KMS-11 (cell line): ENCODE measurements around the gene FCHSD2.
A peak's percentile ranks its signal among the peaks of the same experiment; 100 is the strongest.

Experiments
- H2AFZ ChIP-seq: fragments of 200-600 bp; sonication (generic); 2 replicates; pipeline ENCODE4 v1.6.1; 2016; ENCODE audit warnings: antibody characterized with exemption, mixed run types, low read depth
- H3K27ac ChIP-seq: fragments of 200-600 bp; sonication (generic); 2 replicates; pipeline ENCODE4 v1.6.1; 2016; ENCODE audit warnings: mild to moderate bottlenecking, mixed run types
- H3K27me3 ChIP-seq: fragments of 200-600 bp; sonication (generic); 2 replicates; pipeline ENCODE4 v1.6.1; 2017; ENCODE audit warnings: mild to moderate bottlenecking, low read depth, mixed run types, moderate library complexity; ENCODE audit not compliant: insufficient read depth
- H3K36me3 ChIP-seq: fragments of 200-600 bp; sonication (generic); 2 replicates; pipeline ENCODE4 v1.6.1; 2017; ENCODE audit warnings: mild to moderate bottlenecking, mixed run types; ENCODE audit not compliant: insufficient read depth
- H3K4me1 ChIP-seq: fragments of 200-600 bp; sonication (generic); 2 replicates; pipeline ENCODE4 v1.6.1; 2016; ENCODE audit warnings: mild to moderate bottlenecking, low read depth, mixed run types; ENCODE audit not compliant: poor library complexity, severe bottlenecking
- H3K4me2 ChIP-seq: fragments of 200-600 bp; sonication (generic); 2 replicates; pipeline ENCODE4 v1.7.0; 2016; ENCODE audit warnings: mild to moderate bottlenecking, mixed run types
- H3K4me3 ChIP-seq: fragments of 200-600 bp; sonication (generic); IDR thresholded peaks from 2 replicates; pipeline ENCODE4 v1.6.1; 2017; ENCODE audit warnings: low read depth, low read length, mixed read lengths; ENCODE audit not compliant: insufficient read depth
- H3K79me2 ChIP-seq: fragments of 200-600 bp; sonication (generic); 2 replicates; pipeline ENCODE4 v1.6.1; 2016; ENCODE audit warnings: low read depth, mixed run types; ENCODE audit not compliant: insufficient read depth
- H3K9ac ChIP-seq: fragments of 200-600 bp; sonication (generic); 2 replicates; pipeline ENCODE4 v1.6.1; 2016; ENCODE audit warnings: mild to moderate bottlenecking, mixed run types
- H4K20me1 ChIP-seq: fragments of 200-600 bp; sonication (generic); 2 replicates; pipeline ENCODE4 v1.6.1; 2016; ENCODE audit warnings: mild to moderate bottlenecking, mixed run types; ENCODE audit not compliant: insufficient read depth
- CTCF ChIP-seq: fragments of 200-600 bp; sonication (generic); conservative IDR thresholded peaks from 2 replicates; pipeline ENCODE4 v1.6.1; 2017; ENCODE audit warnings: low read depth, mild to moderate bottlenecking, antibody characterized with exemption, low read length, moderate library complexity, mixed read lengths

Gene FCHSD2

GRCh38 chr11:72932132-72932570 lies 210.0 kb downstream of the FCHSD2 start:
- Histone ChIP-seq H3K4me2 (no peak overlapping the region), H3K4me3 (no peak overlapping the region), H2AFZ (no peak overlapping the region), H3K36me3 (no peaks in the 10 kb centered on the region), H3K4me1 (peaks cover 25% of the 10 kb centered on the region), H3K9ac (no peak overlapping the region), H3K27ac (no peak overlapping the region), H4K20me1 (no peaks in the 10 kb centered on the region), H3K79me2 (no peaks in the 10 kb centered on the region), H3K27me3 (no peaks in the 10 kb centered on the region)
- TF ChIP-seq CTCF = no peak

GRCh38 chr11:72930008-72930407 lies 212.1 kb downstream of the FCHSD2 start:
- H3K27ac ChIP-seq = peak overlapping the region; percentile 64
- peaks cover 25% of the 10 kb centered on the region for H3K4me1 ChIP-seq
- H3K27me3 ChIP-seq = no peaks in the 10 kb centered on the region
- no peaks in the 10 kb centered on the region for H3K79me2 ChIP-seq
- peak overlapping the region; percentile 34 for H3K4me2 ChIP-seq
- no peak overlapping the region for H3K4me3 ChIP-seq
- H3K9ac ChIP-seq = peak overlapping the region; percentile 43; the same call in 1 of the 2 replicates
- no peaks in the 10 kb centered on the region for H4K20me1 ChIP-seq
- no peak overlapping the region for H2AFZ ChIP-seq
- TF ChIP-seq CTCF = no peak
- H3K36me3 ChIP-seq = no peaks in the 10 kb centered on the region

GRCh38 chr11:72929256-72929655 lies 212.9 kb downstream of the FCHSD2 start:
- H3K9ac ChIP-seq = no peak overlapping the region
- H3K27me3 ChIP-seq = no peaks in the 10 kb centered on the region
- H4K20me1 ChIP-seq = no peaks in the 10 kb centered on the region
- no peaks in the 10 kb centered on the region for H3K79me2 ChIP-seq
- TF ChIP-seq CTCF = no peak
- H3K27ac ChIP-seq = no peak overlapping the region; the same call in 1 of the 2 replicates
- H3K4me3 ChIP-seq = no peak overlapping the region
- H2AFZ ChIP-seq = no peak overlapping the region
- no peaks in the 10 kb centered on the region for H3K36me3 ChIP-seq
- peak overlapping the region; percentile 34; the same call in 1 of the 2 replicates for H3K4me2 ChIP-seq
- peaks cover 25% of the 10 kb centered on the region for H3K4me1 ChIP-seq

- H3K4me3 ChIP-seq = no peak overlapping the region
- no peaks in the 10 kb centered on the region for H4K20me1 ChIP-seq
- no peak overlapping the region for H3K9ac ChIP-seq
- no peak overlapping the region for H3K4me2 ChIP-seq
- H2AFZ ChIP-seq = no peak overlapping the region
- no peaks in the 10 kb centered on the region for H3K36me3 ChIP-seq
- no peak for TF ChIP-seq CTCF
- no peaks in the 10 kb centered on the region for H3K79me2 ChIP-seq
- H3K4me1 ChIP-seq = peaks cover 25% of the 10 kb centered on the region
- H3K27ac ChIP-seq = no peak overlapping the region
- H3K27me3 ChIP-seq = no peaks in the 10 kb centered on the region
Measured at GRCh38 chr11:72927380-72927779, 214.7 kb downstream of the FCHSD2 start.
